ENCODE measurements around the gene C1orf53. TPM values are rescaled to one million over a fixed set of nuclear protein-coding genes. Genes with fewer than 3 reads are reported as not detected.
A peak's percentile ranks its signal among the peaks of the same experiment; 100 is the strongest.

Gene C1orf53
- total and polyA plus RNA-seq, 9 of the 15 experiments (the other 6 are each of a cell fraction or from before 2014, with no cell fraction given), result 0.31 to 3.2 (median 2.3) TPM

GRCh38 chr1:197927908-197928665 lies 25.7 kb downstream of the C1orf53 start (continued):
- TF ChIP-seq, protein P1, sequence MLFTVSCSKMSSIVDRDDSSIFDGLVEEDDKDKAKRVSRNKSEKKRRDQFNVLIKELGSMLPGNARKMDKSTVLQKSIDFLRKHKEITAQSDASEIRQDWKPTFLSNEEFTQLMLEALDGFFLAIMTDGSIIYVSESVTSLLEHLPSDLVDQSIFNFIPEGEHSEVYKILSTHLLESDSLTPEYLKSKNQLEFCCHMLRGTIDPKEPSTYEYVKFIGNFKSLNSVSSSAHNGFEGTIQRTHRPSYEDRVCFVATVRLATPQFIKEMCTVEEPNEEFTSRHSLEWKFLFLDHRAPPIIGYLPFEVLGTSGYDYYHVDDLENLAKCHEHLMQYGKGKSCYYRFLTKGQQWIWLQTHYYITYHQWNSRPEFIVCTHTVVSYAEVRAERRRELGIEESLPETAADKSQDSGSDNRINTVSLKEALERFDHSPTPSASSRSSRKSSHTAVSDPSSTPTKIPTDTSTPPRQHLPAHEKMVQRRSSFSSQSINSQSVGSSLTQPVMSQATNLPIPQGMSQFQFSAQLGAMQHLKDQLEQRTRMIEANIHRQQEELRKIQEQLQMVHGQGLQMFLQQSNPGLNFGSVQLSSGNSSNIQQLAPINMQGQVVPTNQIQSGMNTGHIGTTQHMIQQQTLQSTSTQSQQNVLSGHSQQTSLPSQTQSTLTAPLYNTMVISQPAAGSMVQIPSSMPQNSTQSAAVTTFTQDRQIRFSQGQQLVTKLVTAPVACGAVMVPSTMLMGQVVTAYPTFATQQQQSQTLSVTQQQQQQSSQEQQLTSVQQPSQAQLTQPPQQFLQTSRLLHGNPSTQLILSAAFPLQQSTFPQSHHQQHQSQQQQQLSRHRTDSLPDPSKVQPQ (CRISPR knock-in tag; IDR thresholded peaks at IDR 0.05; ENCODE audit: borderline replicate concordance), result no peak

DNA sequence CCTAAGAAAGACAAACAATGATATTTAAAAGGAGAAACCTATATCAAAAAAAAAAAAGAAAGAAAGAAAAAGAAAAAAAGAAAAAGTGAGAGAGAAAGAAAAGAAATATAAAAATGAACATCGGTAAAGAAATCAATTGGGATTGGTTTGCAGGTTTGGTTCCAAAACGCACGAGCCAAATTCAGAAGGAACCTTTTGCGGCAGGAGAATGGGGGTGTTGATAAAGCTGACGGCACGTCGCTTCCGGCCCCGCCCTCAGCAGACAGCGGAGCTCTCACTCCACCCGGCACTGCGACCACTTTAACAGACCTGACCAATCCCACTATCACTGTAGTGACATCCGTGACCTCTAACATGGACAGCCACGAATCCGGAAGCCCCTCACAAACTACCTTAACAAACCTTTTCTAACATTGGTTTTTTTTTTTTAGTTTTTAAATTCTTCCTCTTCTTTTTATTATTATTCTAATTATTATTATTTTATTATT lies 26.5 kb downstream of the C1orf53 start:
- H4K20me1 ChIP-seq (replicated peaks; ENCODE audit: control insufficient read depth, insufficient read depth, low read length), result no peaks in the 10 kb centered on the region
- no peaks in the 10 kb centered on the region for H3K27me3 ChIP-seq (ENCODE audit: control insufficient read depth in 2 of 2, insufficient read depth in 2 of 2, low read length in 2 of 2)
- in situ Hi-C loops (cut with MboI), result no loop called here
- H3K9ac ChIP-seq (ENCODE audit: insufficient read depth in 1 of 2, low read depth in 2 of 2, low read length in 2 of 2), result peak overlapping the region; percentile 28 to 63; a peak in 2 of 4 replicates
- peak overlapping the region; percentile 77 for H2AFZ ChIP-seq (ENCODE audit: low read depth, low read length)
- DNase-seq (ENCODE audit: extremely low read depth in 1 of 4, low spot score in 3 of 4) (peak; percentile 64 to 91 (median 76)), ATAC-seq (peak; percentile 97), FAIRE-seq (peak; percentile 77)
- no peaks in the 10 kb centered on the region for H3K36me3 ChIP-seq (ENCODE audit: control insufficient read depth, insufficient read depth, low read length)
- H3K27ac ChIP-seq (ENCODE audit: extremely low read depth, low read depth, low read length), result peak overlapping the region; percentile 37; the same call in 2 of the 3 replicates
- H3K79me2 ChIP-seq (ENCODE audit: control insufficient read depth, insufficient read depth, low read length), result no peaks in the 10 kb centered on the region
- no TSS peak for BruUV-seq (replicated peaks)
- H3K4me2 ChIP-seq (ENCODE audit: insufficient read depth, low read length), result peak overlapping the region; percentile 66
- no peaks in the 10 kb centered on the region for H3K9me3 ChIP-seq (replicated peaks; ENCODE audit: control insufficient read depth, insufficient read depth, low read depth, low read length)
- CTCF ChIA-PET (ENCODE audit: low intra/inter-chr PET ratio), result no interaction called here
- intact Hi-C loops (cut with micrococcal nuclease), result loop anchor here (10.0 kb wide), 2 partner anchors 426 to 594 kb away; no protein-coding TSS in a partner anchor
- peaks cover 0 to 3% of the 10 kb centered on the region in 2 experiments; a peak in 1 of 5 replicates for H3K4me1 ChIP-seq (replicated peaks in 1 of 2; ENCODE audit: control insufficient read depth in 2 of 2, insufficient read depth in 2 of 2, low read length in 2 of 2)
- H3K9me1 ChIP-seq (ENCODE audit: control insufficient read depth, insufficient read depth, low read length), result no peaks in the 10 kb centered on the region
- POLR2A ChIA-PET, result interaction anchor here (1.0 to 1.4 kb wide), 2 partner anchors 9 to 26 kb away, joined by 3 to 5 read pairs; partner anchors contain the start of gene C1orf53
- H3K4me3 ChIP-seq, result no peak overlapping the region
- WGBS (ENCODE audit: insufficient coverage, low coverage, missing lambda C conversion rate), result under 1% methylated on average over 15 of the region's 15 CpGs
- TF ChIP-seq, protein P2, sequence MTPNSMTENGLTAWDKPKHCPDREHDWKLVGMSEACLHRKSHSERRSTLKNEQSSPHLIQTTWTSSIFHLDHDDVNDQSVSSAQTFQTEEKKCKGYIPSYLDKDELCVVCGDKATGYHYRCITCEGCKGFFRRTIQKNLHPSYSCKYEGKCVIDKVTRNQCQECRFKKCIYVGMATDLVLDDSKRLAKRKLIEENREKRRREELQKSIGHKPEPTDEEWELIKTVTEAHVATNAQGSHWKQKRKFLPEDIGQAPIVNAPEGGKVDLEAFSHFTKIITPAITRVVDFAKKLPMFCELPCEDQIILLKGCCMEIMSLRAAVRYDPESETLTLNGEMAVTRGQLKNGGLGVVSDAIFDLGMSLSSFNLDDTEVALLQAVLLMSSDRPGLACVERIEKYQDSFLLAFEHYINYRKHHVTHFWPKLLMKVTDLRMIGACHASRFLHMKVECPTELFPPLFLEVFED (CRISPR knock-in tag; conservative IDR thresholded peaks at IDR 0.05), result no peak
- no peak for TF ChIP-seq U2AF2 (optimal IDR thresholded peaks at IDR 0.05; ENCODE audit: low read depth, low read length)
- no peak for TF ChIP-seq NEUROD1 (IDR thresholded peaks at IDR 0.05; ENCODE audit: borderline replicate concordance, low read depth, low read length, partially characterized antibody)
- no peak for TF ChIP-seq KDM2B (CRISPR knock-in tag; IDR thresholded peaks at IDR 0.05)
- TF ChIP-seq POLR2AphosphoS2 (IDR thresholded peaks at IDR 0.05; ENCODE audit: low read length), result no peak
- TF ChIP-seq PCBP2 (IDR thresholded peaks at IDR 0.05; ENCODE audit: low read depth, low read length, poor library complexity, severe bottlenecking), result no peak
- TF ChIP-seq HDAC1 (IDR thresholded peaks at IDR 0.05), result no peak
- no peak for TF ChIP-seq ZNF232 (CRISPR knock-in tag; IDR thresholded peaks at IDR 0.05)
- no peak for TF ChIP-seq SIX5 (IDR thresholded peaks at IDR 0.05; ENCODE audit: borderline replicate concordance in 1 of 2, insufficient read depth in 1 of 2, low read depth in 1 of 2, low read length in 2 of 2)
- TF ChIP-seq TAF7 (tag; IDR thresholded peaks at IDR 0.05), result no peak
- no peak for TF ChIP-seq RFX7 (CRISPR knock-in tag; IDR thresholded peaks at IDR 0.05)
- no peak for TF ChIP-seq ZNF41 (CRISPR knock-in tag; conservative IDR thresholded peaks at IDR 0.05)
- no peak for TF ChIP-seq ZNF133 (CRISPR knock-in tag; IDR thresholded peaks at IDR 0.05)
- peak; percentile 44; the same call in 1 of the 2 replicates for TF ChIP-seq NR2C1 (IDR thresholded peaks at IDR 0.05)
- TF ChIP-seq NR2C1 (tag; IDR thresholded peaks at IDR 0.05), result 0 out of 2 replicates have a peak, but pooled peaks have one; percentile 48
- TF ChIP-seq ZNF431 (CRISPR knock-in tag; IDR thresholded peaks at IDR 0.05), result no peak
